Measurements from ENCODE around the gene NPIPB6. TPM values are rescaled to one million over a fixed set of nuclear protein-coding genes. Genes with fewer than 3 reads are reported as not detected.

Gene NPIPB6
- total and polyA plus RNA-seq, 8 donors: 0.25 to 2.0 (median 0.61) TPM; not detected in 1

GRCh38 chr16:28316054-28316453 is 47.3 kb downstream of the NPIPB6 start:
- TF ChIP-seq CTCF (IDR thresholded peaks at IDR 0.05): no peak
- H3K9me3 ChIP-seq: no peaks in the 10 kb centered on the region
- H3K27me3 ChIP-seq: no peaks in the 10 kb centered on the region
- ATAC-seq (no peak), DNase-seq (no peak), FAIRE-seq (no peak)
- intact Hi-C loops (cut with DNase I): loop anchor here in 1 of 3 donors (5.0 kb wide), 1 partner anchor 39 kb away; no protein-coding TSS in a partner anchor
- no peaks in the 10 kb centered on the region for H3K4me1 ChIP-seq
- WGBS, 2 donors: 81 to 85% methylated on average over 6 of the region's 6 CpGs
- no peak overlapping the region for H3K4me3 ChIP-seq
- H3K36me3 ChIP-seq: no peaks in the 10 kb centered on the region
- H3K27ac ChIP-seq: no peak overlapping the region

GRCh38 chr16:28313587-28313986 is 49.7 kb downstream of the NPIPB6 start:
- intact Hi-C loops (cut with DNase I): no loop called here
- Histone ChIP-seq H3K9me3 (no peaks in the 10 kb centered on the region), H3K27me3 (no peaks in the 10 kb centered on the region), H3K27ac (no peak overlapping the region), H3K4me1 (no peaks in the 10 kb centered on the region), H3K4me3 (no peak overlapping the region), H3K36me3 (no peaks in the 10 kb centered on the region)
- DNase-seq: no peak
- 86 to 87% methylated on average over 9 to 11 of the region's 11 CpGs for WGBS, 2 donors
- no peak for FAIRE-seq
- ATAC-seq: no peak
- no peak for TF ChIP-seq CTCF (IDR thresholded peaks at IDR 0.05)

- no peak overlapping the region for H3K27ac ChIP-seq
- no peak overlapping the region for H3K4me3 ChIP-seq
- ATAC-seq (no peak), FAIRE-seq (no peak), DNase-seq (no peak)
- WGBS, 2 donors: 85 to 91% methylated on average over 10 of the region's 10 CpGs
- TF ChIP-seq CTCF (IDR thresholded peaks at IDR 0.05): no peak
- intact Hi-C loops (cut with DNase I): no loop called here
- no peaks in the 10 kb centered on the region for H3K9me3 ChIP-seq
- no peaks in the 10 kb centered on the region for H3K27me3 ChIP-seq
- H3K4me1 ChIP-seq: no peaks in the 10 kb centered on the region
- H3K36me3 ChIP-seq: no peaks in the 10 kb centered on the region
These were observed 51.0 kb downstream of the NPIPB6 start for GRCh38 chr16:28312327-28312726.

GRCh38 chr16:28311913-28312312 is 51.4 kb downstream of the NPIPB6 start:
- TF ChIP-seq CTCF (IDR thresholded peaks at IDR 0.05): no peak
- no peak for ATAC-seq
- no peaks in the 10 kb centered on the region for H3K4me1 ChIP-seq
- H3K27me3 ChIP-seq: no peaks in the 10 kb centered on the region
- no peak for FAIRE-seq
- intact Hi-C loops (cut with DNase I): no loop called here
- WGBS, 2 donors: 85 to 86% methylated on average over 14 of the region's 14 CpGs
- H3K4me3 ChIP-seq: no peak overlapping the region
- no peaks in the 10 kb centered on the region for H3K9me3 ChIP-seq
- no peaks in the 10 kb centered on the region for H3K36me3 ChIP-seq
- H3K27ac ChIP-seq: no peak overlapping the region
- DNase-seq: no peak

- no peak for TF ChIP-seq CTCF (IDR thresholded peaks at IDR 0.05)
- 96 to 97% methylated on average over 4 of the region's 4 CpGs for WGBS, 2 donors
- intact Hi-C loops (cut with DNase I): no loop called here
- no peak for ATAC-seq
- no peak for DNase-seq
- Histone ChIP-seq H3K4me1 (no peaks in the 10 kb centered on the region), H3K27me3 (no peaks in the 10 kb centered on the region), H3K27ac (no peak overlapping the region), H3K9me3 (no peaks in the 10 kb centered on the region), H3K4me3 (no peak overlapping the region), H3K36me3 (no peaks in the 10 kb centered on the region)
- no peak for FAIRE-seq
These were observed 51.9 kb downstream of the NPIPB6 start for GRCh38 chr16:28311413-28311812.

Data from pancreas (tissue), 10 donors.